Measurements from ENCODE around the gene WLS. TPM values are rescaled to one million over a fixed set of nuclear protein-coding genes. Genes with fewer than 3 reads are reported as not detected.
"Not testable (repeated sequence)": the region's sequence is repeated elsewhere in the genome, so short reads cannot be mapped to it uniquely, and the experiment has no call there.

Gene WLS
- total RNA-seq, 1 donor from 2014 or later = 32.5 TPM

GRCh38 chr1:68168545-68169171 is 63.7 kb downstream of the WLS start:
- DNase-seq (ENCODE audit: low read depth) = no peak

DNA sequence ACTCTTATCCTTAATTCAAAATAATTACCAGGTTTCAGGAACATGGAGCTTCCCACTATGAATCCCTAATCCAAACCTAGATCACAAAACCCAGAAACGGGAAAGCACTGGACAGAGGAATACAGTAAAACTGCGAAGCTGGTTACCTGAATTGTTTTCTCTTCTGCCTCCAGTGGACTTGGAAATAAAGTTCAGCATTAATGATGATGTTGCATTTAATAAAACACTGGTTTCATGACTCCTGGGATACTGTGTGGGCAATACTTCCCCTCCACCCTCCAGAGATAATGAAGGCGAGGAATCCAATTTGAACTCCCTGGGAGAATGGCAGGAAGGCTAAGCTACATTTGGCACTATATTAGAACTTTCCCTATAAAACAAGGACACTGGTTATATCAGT is 65.1 kb downstream of the WLS start:
- DNase-seq (ENCODE audit: low read depth) = no peak

GRCh38 chr1:68166348-68166747 is 66.0 kb downstream of the WLS start:
- no peak for DNase-seq (ENCODE audit: low read depth)

GRCh38 chr1:68165665-68166064 is 66.7 kb downstream of the WLS start:
- DNase-seq (ENCODE audit: low read depth) = no peak

DNA sequence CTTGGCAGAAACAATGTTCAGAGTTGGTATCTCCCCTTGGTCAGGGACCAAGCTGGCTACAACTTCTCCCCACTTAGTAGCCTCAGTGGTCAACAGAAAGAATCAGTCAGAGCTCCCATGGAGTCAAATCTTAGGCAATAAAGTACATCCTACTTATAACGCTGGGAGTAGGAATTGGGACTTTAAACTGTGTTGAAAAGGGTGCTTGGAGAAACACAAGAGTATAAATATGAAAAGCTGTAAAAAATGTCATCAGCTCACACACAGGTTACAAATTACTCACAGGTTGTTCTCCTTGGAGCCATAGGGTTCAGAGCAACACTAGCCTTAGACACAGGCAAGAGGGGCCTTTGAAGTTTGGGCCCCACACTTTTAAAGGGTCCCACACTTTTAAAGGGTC is 67.4 kb downstream of the WLS start:
- no peak for DNase-seq (ENCODE audit: low read depth)

- no peak for DNase-seq (ENCODE audit: low read depth)
Measured at GRCh38 chr1:68163220-68163619, 69.1 kb downstream of the WLS start.

DNA sequence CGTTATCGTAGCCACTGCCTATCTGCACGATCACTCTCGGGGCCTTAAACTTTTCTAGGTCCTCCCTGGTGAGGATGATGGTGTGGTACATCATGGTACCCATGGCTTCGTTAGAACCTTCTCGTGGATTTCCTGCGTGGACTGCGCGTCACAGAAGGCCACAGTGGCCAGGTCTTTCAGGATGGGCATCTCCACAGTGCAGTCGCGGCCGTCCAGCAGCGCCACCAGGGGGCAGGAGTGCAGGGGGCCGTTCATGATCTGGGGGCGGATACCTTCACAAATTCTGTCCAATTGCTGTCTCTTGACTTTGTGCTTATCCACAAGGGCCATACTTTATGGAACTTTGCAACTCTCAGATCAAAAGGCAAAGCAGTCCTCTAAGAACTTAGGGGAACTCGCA is 69.6 kb downstream of the WLS start:
- no peak for DNase-seq (ENCODE audit: low read depth)

GRCh38 chr1:68161672-68162071 is 70.7 kb downstream of the WLS start:
- DNase-seq (ENCODE audit: low read depth) = not testable (repeated sequence)

GRCh38 chr1:68160935-68161334 is 71.4 kb downstream of the WLS start:
- DNase-seq (ENCODE audit: low read depth) = not testable (repeated sequence)

GRCh38 chr1:68160021-68160420 is 72.3 kb downstream of the WLS start:
- DNase-seq (ENCODE audit: low read depth) = no peak

GRCh38 chr1:68158837-68159236 is 73.5 kb downstream of the WLS start:
- DNase-seq (ENCODE audit: low read depth) = no peak

DNA sequence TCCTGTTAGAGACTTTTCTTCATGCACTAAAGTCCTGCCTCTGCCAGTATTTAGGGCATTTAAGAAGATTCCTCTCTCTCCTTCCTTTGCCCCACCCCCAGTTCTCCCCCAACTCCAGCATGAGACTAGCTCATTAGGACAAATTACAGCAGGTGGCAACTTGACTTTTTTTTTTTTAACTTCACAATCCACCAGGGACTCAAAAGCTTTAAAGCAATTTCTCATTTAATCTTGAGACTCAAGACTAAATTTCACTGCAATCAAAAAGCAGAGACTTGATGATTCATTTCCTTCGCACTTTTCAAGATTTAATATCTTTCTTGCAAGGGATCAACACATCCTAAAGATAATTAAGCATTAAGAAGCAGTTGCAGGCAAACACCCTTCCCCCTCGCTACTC is 74.9 kb downstream of the WLS start:
- no peak for DNase-seq (ENCODE audit: low read depth)

DNA sequence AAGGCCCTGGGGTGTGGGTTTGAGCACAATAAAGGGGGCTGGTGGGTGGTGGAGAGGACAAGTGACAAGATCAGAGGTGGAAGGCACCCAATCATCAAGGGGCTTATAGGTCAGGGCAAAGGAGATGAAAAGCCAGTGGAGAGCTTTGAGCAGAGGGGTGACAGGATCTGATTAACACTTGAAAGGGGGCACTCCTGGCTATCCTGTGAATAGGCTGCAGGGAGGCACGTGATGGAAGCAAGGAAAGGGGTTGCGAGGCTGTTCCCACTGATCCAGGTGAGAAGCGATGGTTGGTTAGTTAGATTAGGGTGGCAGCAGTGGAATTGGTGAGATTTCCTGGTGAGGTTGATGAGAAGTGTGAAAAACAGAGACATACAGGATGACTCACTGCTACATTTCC is 80.6 kb downstream of the WLS start:
- DNase-seq (ENCODE audit: low read depth) = no peak

GRCh38 chr1:68149907-68150306 is 82.4 kb downstream of the WLS start:
- DNase-seq (ENCODE audit: low read depth) = no peak

- no peak for DNase-seq (ENCODE audit: low read depth)
Measured at GRCh38 chr1:68149110-68149798, 83.1 kb downstream of the WLS start.

DNA sequence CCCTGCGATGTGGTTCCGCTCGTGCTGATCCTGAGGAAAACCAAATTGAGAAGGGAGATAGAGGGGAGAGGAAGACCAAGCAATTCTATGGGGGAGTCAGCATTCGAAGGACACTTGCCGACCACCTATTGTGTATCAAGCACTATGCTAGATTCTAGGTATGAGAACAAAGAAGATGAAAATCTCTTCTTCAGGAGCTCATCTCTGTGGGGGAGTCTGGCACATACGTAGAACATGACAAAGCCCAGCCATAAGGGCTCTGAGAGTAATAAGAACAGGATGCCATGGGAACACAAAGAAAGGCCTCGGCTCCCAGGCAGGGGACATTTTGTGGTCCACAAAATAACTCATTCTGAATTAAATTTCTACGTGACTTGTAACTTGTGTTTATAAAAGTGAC is 83.7 kb downstream of the WLS start:
- no peak for DNase-seq (ENCODE audit: low read depth)

DNA sequence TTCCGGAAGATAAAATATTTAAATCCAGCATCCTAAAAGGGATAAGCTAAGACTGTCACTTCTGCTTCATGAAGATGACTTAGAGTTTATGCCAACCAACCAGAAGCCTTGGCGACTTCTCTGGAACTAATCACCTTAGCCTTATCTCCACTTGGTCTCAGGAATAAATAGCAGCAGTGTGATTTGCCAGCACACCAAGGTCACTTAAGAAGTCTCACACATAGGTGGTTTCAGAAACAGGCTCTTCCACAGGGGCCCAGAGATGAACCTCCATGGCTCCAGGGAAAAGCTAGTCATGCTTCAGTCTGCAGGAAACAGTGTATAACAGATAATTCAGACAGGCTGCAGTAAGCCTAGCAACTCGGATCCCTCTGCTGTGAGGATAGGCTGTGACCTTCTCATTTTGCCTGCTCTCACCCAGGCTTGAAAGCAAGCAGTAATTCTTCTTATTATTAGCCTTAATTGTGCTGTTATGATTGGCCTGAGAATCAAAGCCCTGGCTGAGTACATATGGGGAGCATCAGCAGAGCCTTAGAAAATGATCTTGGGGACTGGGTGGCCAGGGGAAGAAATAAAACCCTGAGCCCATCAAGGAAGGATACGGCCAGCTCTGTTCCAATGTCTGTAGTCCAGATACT is 84.7 kb downstream of the WLS start:
- no peak for DNase-seq (ENCODE audit: low read depth)

- DNase-seq (ENCODE audit: low read depth) = peak; percentile 18
Measured at GRCh38 chr1:68145418-68146126, 86.8 kb downstream of the WLS start.

DNA sequence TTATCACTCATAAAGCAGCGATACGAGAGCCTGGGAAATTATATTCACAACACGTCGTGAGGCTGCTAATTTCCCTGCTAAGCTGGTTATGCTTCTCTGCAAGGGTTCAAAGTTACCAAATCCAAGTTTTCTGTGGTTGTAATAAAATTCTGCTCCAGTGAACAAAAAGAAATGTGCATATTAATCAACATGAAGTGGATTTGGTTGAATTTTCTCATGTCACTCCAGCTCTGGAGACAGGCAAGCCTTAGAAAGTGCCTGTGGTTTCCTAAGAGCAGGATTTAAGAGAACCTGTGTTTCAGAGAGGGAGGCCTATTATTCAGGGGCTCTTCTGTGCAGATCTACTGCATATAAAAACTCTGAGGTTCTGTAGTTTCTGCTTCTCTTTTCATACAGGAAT is 87.5 kb downstream of the WLS start:
- DNase-seq (ENCODE audit: low read depth) = no peak

- no peak for DNase-seq (ENCODE audit: low read depth)
Measured at GRCh38 chr1:68143633-68144032, 88.7 kb downstream of the WLS start.

GRCh38 chr1:68142461-68142860 is 89.9 kb downstream of the WLS start:
- DNase-seq (ENCODE audit: low read depth) = no peak

DNA sequence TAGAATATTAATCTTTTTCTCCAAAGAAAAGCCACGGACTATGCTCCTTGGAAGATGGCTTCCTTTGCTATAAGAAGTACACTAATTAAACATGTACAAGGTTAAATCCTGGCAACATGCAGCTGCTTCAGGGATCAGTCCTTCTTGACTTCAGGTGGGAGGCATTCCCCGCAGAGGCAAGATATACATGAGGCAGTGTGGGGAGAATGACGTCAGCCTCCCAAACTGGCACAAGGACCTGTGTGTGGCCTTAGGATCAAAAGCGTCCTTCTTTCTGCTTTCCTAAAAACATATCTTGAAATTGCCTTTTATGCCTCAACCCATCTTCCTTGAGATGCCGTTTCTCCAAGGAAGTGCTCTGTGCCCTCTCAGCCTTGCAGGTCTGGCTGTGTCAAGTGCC is 90.3 kb downstream of the WLS start:
- no peak for DNase-seq (ENCODE audit: low read depth)
